ENCODE data around the gene FAM149A.

- no peak for TF ChIP-seq POLR2AphosphoS5 (IDR thresholded peaks at IDR 0.05; ENCODE audit: low read length)
- TF ChIP-seq BCL11A (IDR thresholded peaks at IDR 0.05; ENCODE audit: low read depth, low read length): no peak
- no peak for TF ChIP-seq FOXK2 (IDR thresholded peaks at IDR 0.05)
- no peak for TF ChIP-seq MYC (IDR thresholded peaks at IDR 0.05; ENCODE audit: insufficient read depth, insufficient read length, insufficient replicate concordance, low read length, severe bottlenecking)
- no peak for TF ChIP-seq RAD51 (IDR thresholded peaks at IDR 0.05)
- no peak for TF ChIP-seq SRF (IDR thresholded peaks at IDR 0.05; ENCODE audit: low read depth in 2 of 2, low read length in 2 of 2)
Measured at GRCh38 chr4:186168750-186169149, 64.2 kb downstream of the FAM149A start.

All from GM12878 (cell line).